Measurements from ENCODE around the gene HOXB3.

- TF ChIP-seq CTCF (optimal IDR thresholded peaks at IDR 0.05 in 1 of 3, IDR thresholded peaks at IDR 0.05 in 1 of 3, conservative IDR thresholded peaks at IDR 0.05 in 1 of 3; ENCODE audit: extremely low read depth in 1 of 3, insufficient read depth in 2 of 3, low read length in 3 of 3) = no peak
- no peak for TF ChIP-seq EZH2 (IDR thresholded peaks at IDR 0.05; ENCODE audit: low read length)
Measured at GRCh38 chr17:48503747-48504146, 86.3 kb downstream of the HOXB3 start.
